Renal pelvis (tissue), 4 donors: ENCODE data around the gene SYCE1L. TPM values are rescaled to one million over a fixed set of nuclear protein-coding genes. Genes with fewer than 3 reads are reported as not detected.
"Not testable (repeated sequence)": the region's sequence is repeated elsewhere in the genome, so short reads cannot be mapped to it uniquely, and the experiment has no call there.

Source experiments
- DNase-seq: peaks from one replicate; pipeline ENCODE4 v3.0.0-alpha.2; 2013
- polyA plus RNA-seq, 3 donors: library from polyadenylated mRNA; unstranded; fragments of 120-200 nt; gene quantifications; one replicate each; pipeline ENCODE4 v1.2.1, GENCODE V29; 2013; ENCODE audit not compliant: insufficient read length in 3 of 3

The SYCE1L gene
- polyA plus RNA-seq, 3 donors = 5.6 to 8.1 (median 5.6) TPM

- DNase-seq = no peak
Measured at GRCh38 chr16:77238593-77238992, 39.4 kb downstream of the SYCE1L start.

- not testable (repeated sequence) for DNase-seq
Measured at GRCh38 chr16:77242471-77242870, 43.3 kb downstream of the SYCE1L start.

GRCh38 chr16:77246150-77246549, 46.9 kb downstream of the SYCE1L start:
- DNase-seq = no peak

- DNase-seq = no peak
Measured at GRCh38 chr16:77250400-77250799, 51.2 kb downstream of the SYCE1L start.

Other genes starting within 250 kb of the SYCE1L start
- 10 to 100 TPM; 25.2 to 33.8 (median 32.7) TPM for gene MON1B, start 8.2 kb upstream of the SYCE1L start, polyA plus RNA-seq
- 1 to 10 TPM; 3.9 to 9.7 (median 6.6) TPM for gene ADAMTS18, start 235.6 kb downstream of the SYCE1L start, polyA plus RNA-seq